Upper lobe of left lung (tissue), 4 donors: ENCODE measurements around the gene SPEF1.

Source experiments
- POLR2A ChIP-seq, 4 donors: fragments of 450-650 bp; IDR thresholded peaks; one replicate each; pipeline ENCODE4 v1.5.1; 2016 to 2017; ENCODE audit warnings: antibody characterized with exemption in 4 of 4, mild to moderate bottlenecking in 2 of 4
- TF ChIP-seq, protein P1 (sequence below), 6 experiments: fragments of 450-650 bp in 4 of 6; fragments of 200-600 bp in 2 of 6; sonication (generic) in 2 of 6; IDR thresholded peaks; one replicate each; pipeline ENCODE4 v1.5.1; 2016 to 2019; ENCODE audit warnings: antibody characterized with exemption in 6 of 6

DNA sequence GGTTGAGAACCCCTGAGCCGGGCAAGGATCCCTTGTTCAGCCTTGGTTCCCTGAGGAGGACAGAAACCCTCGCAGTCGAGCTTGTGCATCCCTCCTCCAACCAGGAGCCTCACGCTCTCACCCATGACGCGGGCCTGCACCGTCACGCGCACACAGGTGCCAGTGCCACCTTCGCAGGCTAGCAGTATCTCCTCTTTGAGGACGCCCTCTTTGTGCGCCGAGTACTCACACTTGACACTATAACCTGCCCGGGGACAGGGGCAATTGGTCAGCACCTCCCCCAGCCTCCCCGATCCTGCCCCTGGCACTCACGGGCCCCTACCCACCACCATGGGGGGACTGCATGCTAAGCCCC is 27.0 kb downstream of the SPEF1 start:
- TF ChIP-seq, protein P1, sequence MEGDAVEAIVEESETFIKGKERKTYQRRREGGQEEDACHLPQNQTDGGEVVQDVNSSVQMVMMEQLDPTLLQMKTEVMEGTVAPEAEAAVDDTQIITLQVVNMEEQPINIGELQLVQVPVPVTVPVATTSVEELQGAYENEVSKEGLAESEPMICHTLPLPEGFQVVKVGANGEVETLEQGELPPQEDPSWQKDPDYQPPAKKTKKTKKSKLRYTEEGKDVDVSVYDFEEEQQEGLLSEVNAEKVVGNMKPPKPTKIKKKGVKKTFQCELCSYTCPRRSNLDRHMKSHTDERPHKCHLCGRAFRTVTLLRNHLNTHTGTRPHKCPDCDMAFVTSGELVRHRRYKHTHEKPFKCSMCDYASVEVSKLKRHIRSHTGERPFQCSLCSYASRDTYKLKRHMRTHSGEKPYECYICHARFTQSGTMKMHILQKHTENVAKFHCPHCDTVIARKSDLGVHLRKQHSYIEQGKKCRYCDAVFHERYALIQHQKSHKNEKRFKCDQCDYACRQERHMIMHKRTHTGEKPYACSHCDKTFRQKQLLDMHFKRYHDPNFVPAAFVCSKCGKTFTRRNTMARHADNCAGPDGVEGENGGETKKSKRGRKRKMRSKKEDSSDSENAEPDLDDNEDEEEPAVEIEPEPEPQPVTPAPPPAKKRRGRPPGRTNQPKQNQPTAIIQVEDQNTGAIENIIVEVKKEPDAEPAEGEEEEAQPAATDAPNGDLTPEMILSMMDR (IDR thresholded peaks at IDR 0.05), result no peak
- TF ChIP-seq POLR2A (IDR thresholded peaks at IDR 0.05), result no peak
